Esophagus squamous epithelium (tissue), 5 donors: Measurements from ENCODE around the gene RAD52. TPM values are rescaled to one million over a fixed set of nuclear protein-coding genes. Genes with fewer than 3 reads are reported as not detected.
A peak's percentile ranks its signal among the peaks of the same experiment; 100 is the strongest.

Source experiments
- DNase-seq: peaks from one replicate; lab custom pipeline; 2025; lab: John Stamatoyannopoulos, UW
- H3K27ac ChIP-seq, 4 donors: fragments of 200-600 bp; sonication (generic); one replicate each; pipeline ENCODE4 v1.5.1; 2016 to 2019; ENCODE audit warnings: mild to moderate bottlenecking in 1 of 4
- H3K27me3 ChIP-seq, 4 donors: fragments of 200-600 bp; sonication (generic); 1 replicate in 3 of 4; 2 replicates in 1 of 4; pipeline versions ENCODE4 v1.5.1 to v1.6.0; 2017 to 2021; ENCODE audit warnings: antibody characterized with exemption in 1 of 4
- H3K36me3 ChIP-seq, 3 donors: fragments of 200-600 bp; sonication (generic); one replicate each; pipeline ENCODE4 v1.5.1; 2016 to 2019
- H3K4me1 ChIP-seq, 3 donors: fragments of 200-600 bp; sonication (generic); one replicate each; pipeline ENCODE4 v1.5.1; 2017 to 2019
- H3K4me3 ChIP-seq, 4 donors: fragments of 200-600 bp; sonication (generic); 1 replicate in 3 of 4; 2 replicates in 1 of 4; pipeline ENCODE4 v1.5.1; 2016 to 2019; ENCODE audit warnings: mild to moderate bottlenecking in 2 of 4, moderate library complexity in 1 of 4
- H3K9me3 ChIP-seq, 3 donors: fragments of 200-600 bp; sonication (generic); one replicate each; pipeline ENCODE4 v1.5.1; 2016 to 2019
- POLR2A ChIP-seq, 4 donors: fragments of 450-650 bp; IDR thresholded peaks; one replicate each; pipeline ENCODE4 v1.6.1; 2017; ENCODE audit warnings: antibody characterized with exemption in 4 of 4, mild to moderate bottlenecking in 4 of 4, moderate library complexity in 3 of 4
- WGBS, 2 donors: methylation state at CpG; one replicate each; pipeline ENCODE4 v1.1.5; 2018; 5-methylcytosine and 5-hydroxymethylcytosine counted together
- intact Hi-C: fragments of 100-400 bp; cut with DNase I; formaldehyde crosslinking; loops from one replicate; pipeline ENCODE4 v1.15.0; 2022
- total RNA-seq, 4 donors: library from RNA; depleted of rRNA; stranded (reverse); fragments of >200 nt; gene quantifications; one replicate each; pipeline ENCODE4 v1.1.0, GENCODE V29; 2016
- TF ChIP-seq, protein P1 (sequence below), 6 experiments: fragments of 450-650 bp in 4 of 6; fragments of 200-600 bp in 2 of 6; sonication (generic) in 2 of 6; IDR thresholded peaks; one replicate each; pipeline ENCODE4 v1.5.1; 2016 to 2019; ENCODE audit warnings: antibody characterized with exemption in 6 of 6, mild to moderate bottlenecking in 4 of 6, moderate library complexity in 4 of 6
- donor health status: DM: yes; HTN: yes; CAD: no.

Gene RAD52
- total RNA-seq, 4 donors from 2014 or later = 6.2 to 8.0 (median 7.5) TPM

DNA sequence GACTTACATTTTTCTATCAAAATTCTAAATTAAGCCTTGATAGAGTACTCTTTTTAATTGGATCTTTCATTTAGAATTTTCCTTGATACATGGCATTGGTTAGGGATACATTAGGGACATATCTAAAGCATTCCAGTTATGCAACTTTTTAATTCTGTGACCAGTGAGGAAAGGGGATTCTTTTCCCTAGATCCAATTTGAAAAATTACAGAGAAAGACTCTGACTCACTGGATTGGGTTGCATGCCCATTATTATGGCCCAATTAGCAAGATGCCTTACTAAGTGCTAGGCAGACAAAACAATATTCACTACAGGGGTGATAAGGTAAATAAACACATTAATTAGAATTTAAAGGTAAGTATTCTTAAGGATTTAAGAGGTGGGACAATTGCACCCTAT, 5.2 kb upstream of the RAD52 start:
- TF ChIP-seq POLR2A (IDR thresholded peaks at IDR 0.05) = no peak
- TF ChIP-seq, protein P1, sequence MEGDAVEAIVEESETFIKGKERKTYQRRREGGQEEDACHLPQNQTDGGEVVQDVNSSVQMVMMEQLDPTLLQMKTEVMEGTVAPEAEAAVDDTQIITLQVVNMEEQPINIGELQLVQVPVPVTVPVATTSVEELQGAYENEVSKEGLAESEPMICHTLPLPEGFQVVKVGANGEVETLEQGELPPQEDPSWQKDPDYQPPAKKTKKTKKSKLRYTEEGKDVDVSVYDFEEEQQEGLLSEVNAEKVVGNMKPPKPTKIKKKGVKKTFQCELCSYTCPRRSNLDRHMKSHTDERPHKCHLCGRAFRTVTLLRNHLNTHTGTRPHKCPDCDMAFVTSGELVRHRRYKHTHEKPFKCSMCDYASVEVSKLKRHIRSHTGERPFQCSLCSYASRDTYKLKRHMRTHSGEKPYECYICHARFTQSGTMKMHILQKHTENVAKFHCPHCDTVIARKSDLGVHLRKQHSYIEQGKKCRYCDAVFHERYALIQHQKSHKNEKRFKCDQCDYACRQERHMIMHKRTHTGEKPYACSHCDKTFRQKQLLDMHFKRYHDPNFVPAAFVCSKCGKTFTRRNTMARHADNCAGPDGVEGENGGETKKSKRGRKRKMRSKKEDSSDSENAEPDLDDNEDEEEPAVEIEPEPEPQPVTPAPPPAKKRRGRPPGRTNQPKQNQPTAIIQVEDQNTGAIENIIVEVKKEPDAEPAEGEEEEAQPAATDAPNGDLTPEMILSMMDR (IDR thresholded peaks at IDR 0.05) = no peak
- intact Hi-C loops = loop anchor here (10.0 kb wide), 1 partner anchor 390 kb away; no protein-coding TSS in a partner anchor
- Histone ChIP-seq H3K4me3 (no peak overlapping the region), H3K27me3 (no peaks in the 10 kb centered on the region), H3K36me3 (no peaks in the 10 kb centered on the region), H3K27ac (no peak overlapping the region), H3K9me3 (no peaks in the 10 kb centered on the region), H3K4me1 (peaks cover 3 to 28% (median 10%) of the 10 kb centered on the region in 3 donors)
- no peak for DNase-seq

DNA sequence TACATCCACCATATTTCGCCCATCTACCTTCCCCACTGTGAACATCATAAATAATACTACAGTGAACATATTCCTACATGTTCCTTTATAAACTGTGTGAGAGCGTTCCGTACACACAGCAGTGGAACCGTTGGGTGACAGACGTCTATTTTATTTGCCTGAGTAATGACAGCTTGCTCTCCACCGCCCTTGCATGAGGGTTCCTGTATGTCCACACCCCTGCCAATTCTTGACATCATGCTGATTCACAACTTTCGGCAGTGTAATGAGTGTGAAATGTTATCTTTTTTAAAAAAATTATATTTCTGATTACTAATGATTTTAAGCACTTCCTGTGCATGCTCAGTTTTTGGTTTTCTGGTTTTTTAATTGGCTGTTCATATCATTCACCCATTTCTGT, 4.3 kb upstream of the RAD52 start:
- intact Hi-C loops = loop anchor here (10.0 kb wide), 1 partner anchor 389 kb away; no protein-coding TSS in a partner anchor
- peaks cover 3 to 25% (median 8%) of the 10 kb centered on the region in 3 donors for H3K4me1 ChIP-seq
- TF ChIP-seq, protein P1 (IDR thresholded peaks at IDR 0.05) = no peak
- no peak for TF ChIP-seq POLR2A (IDR thresholded peaks at IDR 0.05)
- no peaks in the 10 kb centered on the region for H3K36me3 ChIP-seq
- no peaks in the 10 kb centered on the region for H3K27me3 ChIP-seq
- H3K27ac ChIP-seq = peak overlapping the region in 1 of 4 donors; percentile 5
- DNase-seq = no peak
- H3K9me3 ChIP-seq = no peaks in the 10 kb centered on the region
- no peak overlapping the region for H3K4me3 ChIP-seq
- 51 to 52% methylated on average over 7 of the region's 7 CpGs for WGBS, 2 donors

DNA sequence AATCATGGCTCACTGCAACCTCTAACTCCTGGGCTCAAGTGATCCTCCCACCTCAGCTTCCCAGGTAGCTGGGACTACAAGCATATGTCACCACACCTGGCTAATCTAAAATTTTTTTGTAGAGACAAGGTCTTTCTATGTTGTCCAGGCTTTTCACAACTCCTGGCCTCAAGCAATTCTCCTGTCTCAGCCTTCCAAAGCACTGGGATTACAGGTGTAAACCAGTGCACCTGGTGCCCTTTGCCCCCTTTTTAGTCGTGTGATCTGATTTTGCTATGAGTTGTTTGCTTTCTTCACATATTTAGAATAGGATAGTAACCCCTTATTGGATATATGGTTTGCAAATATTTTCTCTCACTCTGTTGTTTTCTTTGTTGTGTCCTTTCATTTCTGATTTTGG, 1.7 kb upstream of the RAD52 start:
- no peak for DNase-seq
- Histone ChIP-seq H3K27me3 (no peaks in the 10 kb centered on the region), H3K4me3 (no peak overlapping the region), H3K36me3 (no peaks in the 10 kb centered on the region), H3K4me1 (peaks cover 5 to 37% (median 8%) of the 10 kb centered on the region in 3 donors), H3K27ac (no peak overlapping the region), H3K9me3 (no peaks in the 10 kb centered on the region)
- TF ChIP-seq POLR2A (IDR thresholded peaks at IDR 0.05) = no peak
- TF ChIP-seq, protein P1 (IDR thresholded peaks at IDR 0.05) = no peak
- WGBS, 2 donors = 32 to 33% methylated on average over 1 of the region's 1 CpG
- intact Hi-C loops = loop anchor here (10.0 kb wide), 1 partner anchor 386 kb away; no protein-coding TSS in a partner anchor

DNA sequence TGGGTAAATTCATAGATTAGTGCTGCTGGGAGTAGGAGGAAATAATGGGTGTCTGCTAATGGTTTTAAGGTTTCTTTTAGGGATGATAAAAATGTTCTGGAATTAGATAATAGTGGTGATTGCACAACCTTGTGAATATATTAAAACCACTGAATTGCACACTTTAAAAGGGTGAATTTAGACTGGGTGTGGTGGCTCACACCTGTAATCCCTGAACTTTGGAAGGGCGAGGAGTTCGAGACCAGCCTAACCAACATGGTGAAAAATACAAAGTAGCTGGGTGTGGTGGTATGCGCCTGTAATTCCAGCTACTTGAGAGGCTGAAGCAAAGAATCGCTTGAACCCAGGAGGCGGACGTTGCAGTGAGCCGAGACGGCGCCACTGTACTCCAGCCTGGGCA, 1.3 kb downstream of the RAD52 start:
- H3K4me3 ChIP-seq = peak overlapping the region in 3 of 4 donors; percentile 63 to 90 (median 84)

DNA sequence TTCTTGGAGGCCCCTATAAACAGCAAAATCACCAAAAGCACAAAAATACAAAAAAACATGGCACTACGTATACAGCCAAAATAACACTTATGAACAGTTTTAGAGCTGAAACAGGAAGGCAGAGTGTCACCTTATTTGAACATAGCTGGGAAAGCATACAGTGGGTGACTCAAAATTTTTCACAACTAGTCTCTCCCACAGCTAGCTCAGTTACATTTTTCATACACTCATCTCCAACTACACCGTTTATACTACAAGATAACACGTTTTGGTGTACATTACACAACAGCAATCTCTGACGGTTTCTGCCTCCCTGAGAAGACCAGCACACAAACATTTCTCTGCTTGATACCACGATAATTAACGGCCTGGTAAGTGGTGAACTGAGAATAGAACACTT, 2.9 kb downstream of the RAD52 start:
- intact Hi-C loops = no loop called here
- Histone ChIP-seq H3K9me3 (no peaks in the 10 kb centered on the region), H3K27ac (no peak overlapping the region), H3K27me3 (no peaks in the 10 kb centered on the region), H3K4me1 (peaks cover 5 to 30% (median 6%) of the 10 kb centered on the region in 3 donors), H3K36me3 (peaks cover 0 to 36% (median 0%) of the 10 kb centered on the region in 3 donors), H3K4me3 (no peak overlapping the region)
- no peak for DNase-seq
- 62 to 69% methylated on average over 6 of the region's 6 CpGs for WGBS, 2 donors
- TF ChIP-seq POLR2A (IDR thresholded peaks at IDR 0.05) = no peak
- TF ChIP-seq, protein P1 (IDR thresholded peaks at IDR 0.05) = no peak

More for the DNA sequence above, 1.3 kb downstream of the RAD52 start:
- no peaks in the 10 kb centered on the region for H3K9me3 ChIP-seq
- H3K4me1 ChIP-seq = peaks cover 5 to 31% (median 6%) of the 10 kb centered on the region in 3 donors
- no peak for DNase-seq
- peak overlapping the region in 3 of 4 donors; percentile 83 to 95 (median 93) for H3K27ac ChIP-seq
- WGBS, 2 donors = 90 to 91% methylated on average over 9 of the region's 9 CpGs
- peaks cover 0 to 25% (median 0%) of the 10 kb centered on the region in 3 donors for H3K36me3 ChIP-seq
- no peaks in the 10 kb centered on the region for H3K27me3 ChIP-seq
- TF ChIP-seq, protein P1 (IDR thresholded peaks at IDR 0.05) = no peak
- TF ChIP-seq POLR2A (IDR thresholded peaks at IDR 0.05) = no peak
- intact Hi-C loops = no loop called here
